Fibroblast of skin of back (primary cell): ENCODE measurements around the gene WFDC5.

ENCODE experiments used
- DNase-seq: peaks from one replicate; pipeline ENCODE4 v3.0.0-alpha.2; 2013

Gene WFDC5

DNA sequence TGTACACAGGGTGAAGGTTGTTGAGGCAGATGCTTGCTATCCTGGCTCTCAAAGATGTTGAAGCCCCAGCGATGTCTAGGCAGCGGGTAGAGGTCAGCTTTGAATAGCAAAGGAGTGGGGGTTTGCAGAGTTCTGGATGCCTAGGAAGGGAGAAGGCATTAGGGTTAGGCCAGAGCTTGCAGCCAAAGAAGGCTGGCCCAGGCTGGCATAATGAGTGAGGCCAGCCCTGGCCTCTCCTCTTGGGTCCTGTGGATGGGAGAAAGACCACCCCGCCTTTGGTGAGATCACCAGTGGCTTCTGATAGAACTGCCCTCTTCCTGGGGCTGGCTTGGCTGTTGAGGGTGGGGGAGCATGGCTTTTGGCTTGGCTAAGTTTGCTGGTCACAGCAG is 406 bp upstream of the WFDC5 start:
- DNase-seq = no peak

DNA sequence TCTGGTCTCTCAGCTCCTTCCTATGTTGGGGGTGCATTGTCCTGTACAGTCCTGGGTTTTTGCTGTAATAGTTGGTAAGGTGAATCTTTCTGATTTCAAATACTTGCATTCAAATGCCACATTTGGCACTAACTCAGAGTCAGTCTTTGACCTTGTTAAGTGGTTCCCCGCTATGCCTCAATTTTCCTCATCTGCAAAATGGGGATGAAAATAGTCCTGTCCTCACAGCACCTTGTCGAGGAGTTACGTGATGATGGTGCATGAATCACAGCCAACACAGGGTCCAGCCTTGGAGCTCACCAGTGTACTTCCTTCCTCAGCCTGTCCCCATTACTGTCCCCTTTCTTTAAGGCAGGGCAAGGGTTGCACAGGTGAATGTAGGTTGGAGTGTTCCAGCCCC is 1.1 kb downstream of the WFDC5 start:
- DNase-seq = no peak

DNA sequence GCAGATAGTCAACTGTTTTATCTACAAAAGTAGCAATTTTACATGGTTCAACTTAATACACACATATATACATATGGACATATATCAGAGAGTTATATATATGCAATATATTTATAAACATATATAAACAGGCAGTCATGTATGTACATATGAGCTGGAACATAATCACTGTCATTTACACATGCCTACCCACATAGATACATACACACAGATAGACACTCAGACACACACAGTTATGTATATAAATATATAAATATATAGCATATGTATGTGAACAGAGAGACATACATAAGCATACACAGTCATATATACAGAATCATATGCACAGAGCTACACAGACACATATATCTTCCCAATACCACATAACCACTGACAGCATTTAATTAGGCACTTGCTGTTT is 2.2 kb downstream of the WFDC5 start:
- no peak for DNase-seq

DNA sequence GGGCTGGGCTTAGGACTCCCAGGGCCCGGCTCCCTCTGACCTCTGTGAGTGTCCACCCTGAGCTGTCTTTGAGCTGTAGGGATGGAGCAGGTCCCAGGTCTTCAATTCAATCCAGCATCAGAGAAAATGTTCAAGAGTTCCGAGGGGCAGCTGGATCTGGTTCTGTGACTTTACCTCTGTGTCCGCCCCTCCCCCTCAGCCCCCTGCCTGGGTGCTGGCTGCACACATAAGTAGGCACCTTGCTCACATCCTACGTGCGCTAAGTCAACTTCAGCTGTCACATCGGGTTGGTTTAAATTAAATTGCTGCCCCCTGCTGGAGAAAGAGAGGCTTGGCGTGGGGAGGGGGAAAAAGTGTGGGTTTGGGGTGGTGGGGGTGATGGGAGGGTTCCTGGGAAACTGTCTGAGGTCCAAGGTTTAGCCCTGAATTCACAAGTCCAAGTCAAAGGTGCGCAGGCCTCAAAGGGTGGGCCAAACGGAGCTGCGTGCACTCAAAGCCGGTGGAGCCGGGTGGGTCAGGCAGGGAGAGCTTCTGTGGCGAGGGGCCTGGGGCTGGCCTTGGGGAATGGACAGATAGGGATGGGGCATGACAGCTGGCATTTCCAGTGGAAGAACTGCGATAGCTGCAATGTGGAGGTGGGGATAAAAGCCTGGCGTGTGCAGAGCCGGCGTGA is 3.0 kb downstream of the WFDC5 start:
- peak; percentile 27 for DNase-seq

DNA sequence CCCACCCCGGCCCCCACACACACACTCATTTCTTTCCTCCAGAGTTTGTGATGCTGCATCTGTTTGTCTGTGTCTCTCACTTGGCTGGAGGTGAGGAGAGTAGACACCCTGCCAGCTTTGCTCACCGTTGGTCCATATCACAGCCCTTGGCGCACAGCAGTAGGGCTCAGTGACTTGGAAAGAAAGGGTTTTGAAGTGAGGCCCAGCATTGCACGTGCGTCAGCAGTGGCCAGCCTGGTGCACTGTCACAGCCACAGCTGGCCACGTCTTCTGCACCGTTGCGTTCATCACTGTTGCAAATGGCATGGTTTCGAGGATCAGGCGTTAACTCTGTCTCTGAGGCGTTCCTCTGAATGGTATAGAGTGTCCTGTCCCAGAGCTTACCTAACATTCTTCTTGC is 3.7 kb downstream of the WFDC5 start:
- no peak for DNase-seq

- no peak for DNase-seq
These were observed 4.7 kb downstream of the WFDC5 start for GRCh38 chr20:45110301-45110700.

DNA sequence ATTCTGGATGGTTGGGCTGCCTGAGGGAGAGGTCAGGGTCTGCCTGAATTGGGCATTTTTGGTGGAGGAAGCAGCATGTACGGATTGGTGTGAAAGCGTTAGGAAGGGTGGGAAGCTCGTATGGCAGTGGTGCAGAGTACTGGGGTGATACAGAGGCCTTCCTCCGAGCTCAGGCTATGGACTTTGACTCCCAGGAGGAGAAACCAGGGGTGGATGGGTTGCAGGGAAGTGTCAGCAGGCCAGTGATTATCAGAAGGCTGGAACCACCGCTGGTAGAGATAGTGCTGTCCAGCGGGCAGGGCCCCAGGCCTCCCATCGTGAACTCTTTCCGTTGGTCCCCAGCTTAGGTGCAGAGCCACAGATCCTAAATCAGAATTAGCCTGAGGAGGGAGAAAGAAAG is 5.3 kb downstream of the WFDC5 start:
- no peak for DNase-seq

DNA sequence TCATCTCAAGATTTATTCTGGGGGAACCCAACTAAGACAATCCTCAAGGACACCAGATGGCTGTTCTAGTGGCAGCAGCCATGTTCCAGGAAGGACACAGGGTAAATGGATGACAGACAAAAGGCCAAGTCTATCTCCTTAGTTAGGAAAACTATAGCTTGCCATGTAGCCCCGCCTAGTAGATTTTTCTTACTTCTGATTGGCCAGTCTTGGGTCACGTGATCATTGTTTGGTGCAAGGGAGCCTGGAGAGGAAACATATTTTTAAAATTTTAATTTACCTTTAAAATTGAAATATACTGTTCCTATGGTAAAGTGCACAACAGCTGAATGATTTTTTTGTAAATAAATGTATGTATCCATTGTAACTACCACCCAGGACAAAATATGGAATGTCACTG is 9.7 kb downstream of the WFDC5 start:
- no peak for DNase-seq

GRCh38 chr20:45104786-45105185 is 10.2 kb downstream of the WFDC5 start:
- DNase-seq = peak; percentile 94

DNA sequence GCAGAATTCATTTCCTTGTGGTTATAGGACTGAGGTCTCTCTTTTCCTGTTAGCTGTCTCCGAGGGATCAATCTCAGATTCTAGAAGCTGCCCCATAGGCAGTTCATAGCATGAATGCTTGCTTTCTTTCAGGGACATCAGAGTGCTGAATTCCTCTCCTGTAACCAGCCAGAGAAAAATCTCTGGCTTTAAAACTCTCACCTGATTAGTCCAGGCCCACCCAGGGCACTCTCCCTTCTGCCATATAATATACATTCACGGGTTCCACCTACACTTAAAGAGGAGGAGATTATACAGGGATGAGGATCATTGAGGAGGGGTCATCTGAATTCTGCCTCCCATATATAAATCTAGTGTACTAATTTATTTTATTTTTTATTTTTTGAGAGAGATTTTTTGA is 11.9 kb downstream of the WFDC5 start:
- DNase-seq = no peak

DNA sequence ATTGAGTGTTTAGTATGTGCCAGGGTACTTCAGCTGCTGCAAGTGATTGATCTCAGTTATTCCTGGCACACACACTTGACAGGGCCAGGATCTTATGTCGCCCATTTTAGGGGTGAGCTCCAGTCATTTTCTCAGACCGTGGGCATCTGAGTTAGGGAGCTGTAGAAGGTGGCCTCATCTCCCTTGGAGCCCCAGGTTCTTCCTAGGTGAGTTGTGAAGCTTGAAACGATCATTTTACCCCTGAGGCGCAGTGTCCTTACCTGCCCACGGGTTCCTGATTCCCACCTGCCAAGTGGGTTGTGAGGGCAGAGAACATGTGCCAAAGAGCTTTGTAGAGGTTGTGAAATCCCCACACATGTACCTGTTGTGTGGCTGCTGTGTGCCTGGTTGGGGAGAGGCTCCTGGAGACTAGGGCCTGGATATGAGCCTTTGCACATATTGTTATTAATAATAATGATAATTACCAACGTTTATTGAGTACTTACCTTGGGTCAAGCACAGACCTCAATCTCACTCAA is 13.6 kb downstream of the WFDC5 start:
- no peak for DNase-seq

GRCh38 chr20:45100563-45101245 is 14.3 kb downstream of the WFDC5 start, which contains the start of gene KCNS1:
TSS of gene KCNS1 (minus strand) at chr20:45101127. CDS start at chr20:45099236, 1,891 bp downstream.
- no peak for DNase-seq

GRCh38 chr20:45098103-45098773 is 16.7 kb downstream of the WFDC5 start:
- DNase-seq = peak; percentile 44

- peak; percentile 47 for DNase-seq
These were observed 17.4 kb downstream of the WFDC5 start for GRCh38 chr20:45097485-45098102.

GRCh38 chr20:45096781-45097180 is 18.2 kb downstream of the WFDC5 start:
- no peak for DNase-seq

DNA sequence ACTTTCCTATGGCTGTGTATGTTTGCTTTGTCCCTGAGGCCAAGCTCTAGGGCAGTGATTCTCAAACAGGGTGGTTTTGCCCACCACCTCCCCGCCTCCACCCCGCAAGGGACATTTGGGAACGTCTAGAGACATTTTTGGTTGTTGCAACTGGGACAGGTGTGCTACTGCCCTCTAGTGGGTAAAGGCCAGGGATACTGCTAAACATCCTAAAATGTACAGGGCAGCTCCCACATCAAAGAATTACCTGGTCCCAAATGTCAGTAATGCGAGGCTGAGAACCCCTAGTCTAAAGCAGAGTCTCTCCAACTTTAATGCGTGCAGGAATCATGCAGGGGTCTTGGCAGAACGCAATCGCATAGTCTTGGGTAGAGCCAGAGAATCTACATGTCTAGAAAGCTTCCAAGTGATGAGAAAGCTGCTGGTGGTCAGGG is 19.2 kb downstream of the WFDC5 start:
- peak; percentile 68 for DNase-seq

DNA sequence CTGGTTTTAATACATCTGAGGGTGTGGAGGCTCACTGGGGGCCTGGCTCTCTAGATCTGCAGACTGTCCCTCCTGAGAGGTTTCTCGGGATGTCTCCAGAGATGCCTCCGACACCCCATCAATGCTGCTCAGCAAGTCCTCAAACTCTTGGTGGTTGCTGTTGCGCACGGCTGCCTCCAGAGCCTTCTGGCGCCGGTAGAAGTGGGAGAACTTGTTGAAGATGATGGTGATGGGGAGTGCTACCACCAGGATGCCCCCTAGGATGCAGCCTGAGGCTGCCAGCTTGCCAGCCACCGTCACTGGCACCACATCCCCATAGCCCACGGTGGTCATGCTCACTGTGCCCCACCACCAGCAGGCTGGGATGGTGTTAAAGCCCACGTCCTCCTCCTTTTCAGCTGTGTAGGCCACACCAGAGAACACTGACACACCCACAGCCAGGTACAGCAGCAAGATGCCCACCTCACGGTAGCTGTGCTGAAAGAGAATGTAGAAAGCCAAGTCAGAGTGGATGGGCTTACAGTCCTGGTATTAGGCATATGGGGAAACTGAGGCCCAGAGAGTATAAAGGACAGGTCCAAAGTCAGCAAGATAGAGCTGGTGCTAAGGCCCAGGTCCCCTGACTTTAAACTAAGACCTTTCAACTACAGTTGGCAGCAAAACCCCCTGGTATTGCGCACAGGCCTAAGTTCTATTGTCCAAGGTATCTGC is 20.0 kb downstream of the WFDC5 start:
- DNase-seq = no peak

DNA sequence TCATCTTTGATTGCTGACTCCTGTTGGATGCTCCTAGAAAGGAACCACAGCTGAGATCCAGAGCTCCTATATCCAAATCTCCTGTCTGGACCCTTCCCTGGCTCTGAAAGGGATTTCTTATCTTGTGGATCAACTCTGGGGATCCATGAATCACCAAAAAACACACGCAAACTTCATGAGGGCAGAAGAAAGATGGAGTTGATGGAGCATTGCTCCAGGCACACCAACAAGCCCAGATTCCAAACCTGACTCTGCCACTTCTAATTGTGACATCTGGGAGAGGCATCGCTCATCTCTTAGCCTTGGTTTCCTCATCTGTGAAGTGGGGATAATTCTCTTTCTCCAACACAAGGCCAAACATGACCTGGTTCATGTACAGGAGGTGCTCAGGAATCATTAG is 20.8 kb downstream of the WFDC5 start:
- no peak for DNase-seq

DNA sequence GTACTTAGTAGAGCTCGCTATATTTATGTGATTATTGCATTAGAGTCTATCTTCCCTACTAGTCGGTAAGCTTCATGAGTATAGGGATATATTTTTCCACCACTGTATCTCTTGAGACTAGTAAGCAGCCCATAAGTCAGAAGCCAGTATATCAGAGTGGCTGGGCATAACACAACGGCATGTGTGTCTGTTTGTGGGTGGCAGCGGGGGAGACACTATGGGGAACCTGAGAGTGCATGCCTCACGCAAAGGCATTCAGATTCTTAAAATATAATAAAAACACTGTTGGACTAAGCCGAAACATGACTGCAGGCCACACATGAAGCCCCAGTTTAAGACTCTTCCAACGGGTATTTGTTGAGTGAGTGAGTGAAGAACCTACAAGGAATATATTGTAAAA is 22.1 kb downstream of the WFDC5 start:
- peak; percentile 44 for DNase-seq

DNA sequence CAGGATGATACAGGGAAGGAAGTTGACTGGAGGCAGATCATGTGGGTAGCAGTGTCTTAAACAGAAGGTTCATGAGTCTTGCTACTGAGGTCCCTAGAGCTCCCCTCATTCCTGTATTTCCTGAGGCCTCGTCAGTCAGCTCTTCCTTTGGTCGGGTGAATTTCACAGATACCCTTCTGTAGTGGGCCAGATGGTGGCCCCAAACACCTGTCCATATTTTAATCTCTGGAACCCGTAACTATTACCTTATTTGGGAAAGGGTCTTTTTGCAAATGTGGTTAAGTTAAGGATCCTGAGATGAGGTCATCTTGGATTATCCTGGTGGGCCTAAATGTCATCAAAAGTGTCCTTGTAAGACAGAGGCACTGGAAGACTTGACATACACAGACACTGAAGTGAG is 23.6 kb downstream of the WFDC5 start:
- no peak for DNase-seq

DNA sequence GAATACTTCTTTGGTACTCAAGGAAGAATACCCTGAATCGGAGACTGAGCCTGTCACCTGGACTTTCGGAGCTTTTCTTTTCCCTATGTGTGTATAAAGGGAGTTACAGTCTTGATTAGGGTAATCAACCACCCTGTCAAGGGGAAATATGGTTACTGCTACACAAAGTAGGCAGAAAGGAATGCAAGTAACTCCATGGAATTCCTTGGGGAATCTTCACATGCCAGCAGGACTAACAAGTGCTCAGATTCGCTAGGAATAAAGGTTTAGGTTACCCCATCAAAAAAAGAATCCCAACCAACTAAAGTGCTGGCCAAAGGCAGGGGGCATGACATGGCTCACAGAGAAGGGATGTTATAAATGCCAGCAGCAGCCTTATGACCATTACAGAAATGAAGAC is 24.5 kb downstream of the WFDC5 start:
- peak; percentile 83 for DNase-seq

DNA sequence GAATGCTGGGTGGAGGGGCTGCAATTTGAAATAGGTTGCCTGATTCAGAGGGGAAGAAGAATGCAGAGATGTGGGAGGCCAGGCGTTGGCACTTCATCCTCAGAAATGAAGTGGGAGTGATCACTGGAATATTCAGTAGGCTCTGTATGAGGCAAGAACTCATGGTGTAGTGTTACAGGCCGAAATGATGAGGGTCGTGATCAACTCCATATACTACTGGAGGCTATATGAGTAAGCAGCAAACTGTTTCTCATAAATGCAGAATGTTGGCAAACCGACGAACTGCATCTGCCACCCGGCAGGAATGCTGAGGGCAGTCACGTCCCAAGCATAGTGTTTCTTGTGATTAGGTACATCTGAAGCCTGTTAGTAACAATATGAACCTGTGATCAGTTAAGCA is 26.7 kb downstream of the WFDC5 start:
- peak; percentile 96 for DNase-seq

GRCh38 chr20:45087814-45088213 is 27.2 kb downstream of the WFDC5 start:
- DNase-seq = no peak
